H1 (cell line): ENCODE results near the gene SNED1. TPM values are rescaled to one million over a fixed set of nuclear protein-coding genes. Genes with fewer than 3 reads are reported as not detected.

Experiments used
- CHD1 ChIP-seq: IDR thresholded peaks from 2 replicates; pipeline ENCODE4 v1.6.1; 2012; ENCODE audit warnings: low read depth, low read length, improper control_type of control experiment
- CHD7 ChIP-seq: fragments of 300-600 bp; sonication (generic); IDR thresholded peaks from 2 replicates; pipeline ENCODE4 v1.7.1; 2012; ENCODE audit warnings: low read length, moderate library complexity, mild to moderate bottlenecking, inconsistent platforms; ENCODE audit not compliant: insufficient replicate concordance
- JUN ChIP-seq: IDR thresholded peaks from 2 replicates; pipeline ENCODE4 v1.6.1; 2011; ENCODE audit warnings: low read depth, mild to moderate bottlenecking, improper control_type of control experiment, low read length
- JUND ChIP-seq: IDR thresholded peaks from 2 replicates; pipeline ENCODE4 v1.6.1; 2011; ENCODE audit warnings: mild to moderate bottlenecking, improper control_type of control experiment, low read length
- SRF ChIP-seq: IDR thresholded peaks from 2 replicates; pipeline ENCODE4 v1.6.1; 2011; ENCODE audit warnings: mild to moderate bottlenecking, low read depth, low read length, moderate library complexity
- TCF12 ChIP-seq: IDR thresholded peaks from 2 replicates; pipeline ENCODE4 v1.6.1; 2011; ENCODE audit warnings: low read depth, mild to moderate bottlenecking, low read length
- polyA plus RNA-seq, 7 experiments: library from polyadenylated mRNA; depleted of rRNA in 3 of 7; stranded (reverse) in 5 of 7; unstranded in 2 of 7; fragments of >200 nt in 5 of 7; fragments of 200-250 nt in 2 of 7; gene quantifications; 1 replicate in 5 of 7; 2 replicates in 1 of 7; 4 replicates in 1 of 7; pipeline versions ENCODE4 v1.2.1 to v1.2.3, GENCODE V29; 2011 to 2013; ENCODE audit warnings: missing spikeins in 2 of 7, mixed read lengths in 2 of 7
- total RNA-seq: library from RNA; stranded (reverse); fragmentation: NEBNext Ultra II Directional; extraction: Animal tissue kit (Norgen Biotek cat#: 25700); gene quantifications from 2 replicates; pipeline ENCODE4 v1.2.1, GENCODE V29; 2021

The SNED1 gene
- total and polyA plus RNA-seq, 2 of the 8 experiments (the other 6 are each of a cell fraction or from before 2014, with no cell fraction given): 1.9 TPM

GRCh38 chr2:240963065-240963867 lies 35.2 kb upstream of the SNED1 start (continued):
- no peak for TF ChIP-seq JUN
- TF ChIP-seq SRF: no peak
- TF ChIP-seq CHD7: no peak
- TF ChIP-seq TCF12: no peak
- TF ChIP-seq JUND: no peak
- no peak for TF ChIP-seq CHD1
